Mesendoderm (in vitro differentiated cells): ENCODE measurements around the gene PSMC1.

Experiments
- DNase-seq: peaks from one replicate; pipeline ENCODE4 v3.0.0; 2013
- H2AK5ac ChIP-seq: 2 replicates; pipeline ENCODE4 v1.6.1; 2013; ENCODE audit warnings: low read length, inconsistent platforms
- H2BK120ac ChIP-seq: 2 replicates; pipeline ENCODE4 v1.6.1; 2013; ENCODE audit warnings: low read depth, mild to moderate bottlenecking, low read length, moderate library complexity, mixed read lengths
- H2BK15ac ChIP-seq: replicated peaks from 2 replicates; pipeline ENCODE4 v1.6.1; 2013; ENCODE audit warnings: low read depth, mild to moderate bottlenecking, moderate library complexity
- H2BK5ac ChIP-seq: 2 replicates; pipeline ENCODE4 v1.6.1; 2013; ENCODE audit warnings: low read length, inconsistent platforms
- H3K18ac ChIP-seq: 2 replicates; pipeline ENCODE4 v1.6.1; 2013; ENCODE audit warnings: mild to moderate bottlenecking, low read length, mixed read lengths
- H3K23ac ChIP-seq: one replicate; pipeline ENCODE4 v1.6.1; 2013; ENCODE audit warnings: low read length
- H3K27ac ChIP-seq: 2 replicates; pipeline ENCODE4 v1.5.1; 2013; ENCODE audit warnings: low read depth, mild to moderate bottlenecking, inconsistent platforms, low read length, moderate library complexity
- H3K27me3 ChIP-seq: 2 replicates; pipeline ENCODE4 v1.6.1; 2013; ENCODE audit warnings: low read length, control low read depth, mild to moderate bottlenecking, inconsistent platforms; ENCODE audit not compliant: insufficient read depth, poor library complexity
- H3K36me3 ChIP-seq: 2 replicates; pipeline ENCODE4 v1.6.1; 2013; ENCODE audit warnings: low read length, inconsistent platforms; ENCODE audit not compliant: control insufficient read depth, insufficient read depth
- H3K4ac ChIP-seq: one replicate; pipeline ENCODE4 v1.6.1; 2013; ENCODE audit warnings: low read depth, mild to moderate bottlenecking, low read length, moderate library complexity
- H3K4me1 ChIP-seq: 2 replicates; pipeline ENCODE4 v1.6.1; 2013; ENCODE audit warnings: low read depth, low read length, inconsistent platforms; ENCODE audit not compliant: control insufficient read depth
- H3K4me2 ChIP-seq: 2 replicates; pipeline ENCODE4 v1.6.1; 2013; ENCODE audit warnings: low read length
- H3K4me3 ChIP-seq: 2 replicates; pipeline ENCODE4 v1.5.1; 2013; ENCODE audit warnings: mild to moderate bottlenecking, low read length
- H3K56ac ChIP-seq: one replicate; pipeline ENCODE4 v1.6.1; 2013; ENCODE audit warnings: low read length
- H3K79me1 ChIP-seq: 2 replicates; pipeline ENCODE4 v1.6.1; 2013; ENCODE audit warnings: low read length, inconsistent platforms
- H3K79me2 ChIP-seq: 2 replicates; pipeline ENCODE4 v1.6.1; 2013; ENCODE audit warnings: mild to moderate bottlenecking, low read length; ENCODE audit not compliant: control insufficient read depth, insufficient read depth
- H3K9ac ChIP-seq: 2 replicates; pipeline ENCODE4 v1.6.1; 2013; ENCODE audit warnings: low read length, inconsistent platforms
- H4K5ac ChIP-seq: one replicate; pipeline ENCODE4 v1.6.1; 2013; ENCODE audit warnings: low read length
- H4K8ac ChIP-seq: one replicate; pipeline ENCODE4 v1.6.1; 2013; ENCODE audit warnings: low read depth, mild to moderate bottlenecking, control low read depth, low read length, moderate library complexity
- WGBS: extraction: QIAGEN DNeasy Blood & Tissue Kit; methylation state at CpG from one replicate; pipeline ENCODE4 v1.1.7; 2013; ENCODE audit warnings: low lambda C conversion rate, missing lambda C conversion rate; ENCODE audit not compliant: insufficient coverage; ENCODE audit errors: extremely low coverage; 5-methylcytosine and 5-hydroxymethylcytosine counted together

Gene PSMC1

GRCh38 chr14:90276646-90277367 lies 20.5 kb downstream of the PSMC1 start:
- Histone ChIP-seq H3K4ac (no peak overlapping the region), H3K27me3 (no peaks in the 10 kb centered on the region), H2BK5ac (no peak overlapping the region), H3K56ac (no peak overlapping the region), H3K79me2 (no peaks in the 10 kb centered on the region), H4K8ac (no peak overlapping the region), H2BK120ac (no peak overlapping the region), H3K4me3 (no peak overlapping the region), H2BK15ac (no peak overlapping the region), H3K79me1 (no peaks in the 10 kb centered on the region), H3K18ac (no peak overlapping the region), H3K36me3 (peaks cover 7% of the 10 kb centered on the region), H3K27ac (no peak overlapping the region), H3K23ac (no peak overlapping the region), H4K5ac (no peak overlapping the region), H3K9ac (no peak overlapping the region), H3K4me2 (no peak overlapping the region), H3K4me1 (no peaks in the 10 kb centered on the region), H2AK5ac (no peak overlapping the region)
- peak; percentile 62 for DNase-seq
- WGBS, result no CpG with 5 or more reads among the region's 18 CpGs

GRCh38 chr14:90277581-90278198 lies 21.3 kb downstream of the PSMC1 start:
- Histone ChIP-seq H2BK5ac (no peak overlapping the region), H3K4me3 (no peak overlapping the region), H3K79me1 (no peaks in the 10 kb centered on the region), H3K56ac (no peak overlapping the region), H3K9ac (no peak overlapping the region), H3K23ac (no peak overlapping the region), H2BK15ac (no peak overlapping the region), H3K27me3 (no peaks in the 10 kb centered on the region), H2BK120ac (no peak overlapping the region), H2AK5ac (no peak overlapping the region), H3K4me2 (no peak overlapping the region), H4K5ac (no peak overlapping the region), H3K27ac (no peak overlapping the region), H3K4ac (no peak overlapping the region), H3K79me2 (no peaks in the 10 kb centered on the region), H3K4me1 (no peaks in the 10 kb centered on the region), H3K36me3 (peaks cover 5% of the 10 kb centered on the region), H4K8ac (no peak overlapping the region), H3K18ac (no peak overlapping the region)
- no CpG with 5 or more reads among the region's 24 CpGs for WGBS
- no peak for DNase-seq

GRCh38 chr14:90278199-90279175 lies 22.1 kb downstream of the PSMC1 start:
- no peak for DNase-seq
- no peak overlapping the region for H4K8ac ChIP-seq
- H3K23ac ChIP-seq, result no peak overlapping the region
- no peak overlapping the region for H3K9ac ChIP-seq
- no peak overlapping the region for H2BK15ac ChIP-seq
- no peak overlapping the region for H4K5ac ChIP-seq
- no CpG with 5 or more reads among the region's 35 CpGs for WGBS
- H3K4ac ChIP-seq, result no peak overlapping the region
- H3K36me3 ChIP-seq, result peaks cover 2% of the 10 kb centered on the region
- no peak overlapping the region for H3K4me3 ChIP-seq
- H3K18ac ChIP-seq, result no peak overlapping the region
- H3K27ac ChIP-seq, result no peak overlapping the region
- no peak overlapping the region for H2BK120ac ChIP-seq
- H3K4me1 ChIP-seq, result no peaks in the 10 kb centered on the region
- H2AK5ac ChIP-seq, result no peak overlapping the region
- no peaks in the 10 kb centered on the region for H3K79me2 ChIP-seq
- H3K27me3 ChIP-seq, result no peaks in the 10 kb centered on the region
- no peaks in the 10 kb centered on the region for H3K79me1 ChIP-seq
- H3K4me2 ChIP-seq, result no peak overlapping the region
- no peak overlapping the region for H3K56ac ChIP-seq
- no peak overlapping the region for H2BK5ac ChIP-seq

- Histone ChIP-seq H3K9ac (no peak overlapping the region), H4K5ac (no peak overlapping the region), H3K4me1 (no peaks in the 10 kb centered on the region), H3K4me3 (no peak overlapping the region), H3K36me3 (no peaks in the 10 kb centered on the region), H3K27ac (no peak overlapping the region), H3K79me2 (no peaks in the 10 kb centered on the region), H2BK5ac (no peak overlapping the region), H3K79me1 (no peaks in the 10 kb centered on the region), H3K18ac (no peak overlapping the region), H2AK5ac (no peak overlapping the region), H2BK15ac (no peak overlapping the region), H2BK120ac (no peak overlapping the region), H3K4ac (no peak overlapping the region), H3K27me3 (no peaks in the 10 kb centered on the region), H3K4me2 (no peak overlapping the region), H4K8ac (no peak overlapping the region), H3K23ac (no peak overlapping the region), H3K56ac (no peak overlapping the region)
- WGBS, result no CpG with 5 or more reads among the region's 7 CpGs
- DNase-seq, result no peak
Observed at GRCh38 chr14:90280096-90280495, 23.7 kb downstream of the PSMC1 start.

GRCh38 chr14:90281261-90281660 lies 24.9 kb downstream of the PSMC1 start:
- Histone ChIP-seq H3K27ac (no peak overlapping the region), H2BK120ac (no peak overlapping the region), H3K36me3 (peaks cover under 1% of the 10 kb centered on the region), H3K79me2 (no peaks in the 10 kb centered on the region), H4K8ac (no peak overlapping the region), H2AK5ac (no peak overlapping the region), H3K4me2 (no peak overlapping the region), H3K56ac (no peak overlapping the region), H4K5ac (no peak overlapping the region), H2BK5ac (no peak overlapping the region), H3K23ac (no peak overlapping the region), H3K27me3 (no peaks in the 10 kb centered on the region), H3K4ac (no peak overlapping the region), H3K4me3 (no peak overlapping the region), H3K18ac (no peak overlapping the region), H3K4me1 (no peaks in the 10 kb centered on the region), H2BK15ac (no peak overlapping the region), H3K9ac (no peak overlapping the region), H3K79me1 (no peaks in the 10 kb centered on the region)
- no peak for DNase-seq
- no CpG with 5 or more reads among the region's 8 CpGs for WGBS
